HEK293 (cell line): ENCODE data around the gene PYGO2.

ENCODE experiments used
- BCL11A ChIP-seq: fragments of 450-650 bp; formaldehyde crosslinking; IDR thresholded peaks from 2 replicates; pipeline ENCODE4 v1.5.1; 2016; ENCODE audit warnings: low read depth, missing biosample characterization, missing genetic modification characterization
- GLI2 ChIP-seq: fragments of 450-650 bp; formaldehyde crosslinking; IDR thresholded peaks from 2 replicates; pipeline ENCODE4; 2017; ENCODE audit warnings: missing biosample characterization, missing genetic modification characterization, low read depth, borderline replicate concordance
- GLIS2 ChIP-seq: fragments of 450-650 bp; formaldehyde crosslinking; IDR thresholded peaks from 2 replicates; pipeline ENCODE4 v1.5.1; 2016; ENCODE audit warnings: missing biosample characterization, missing genetic modification characterization
- KLF8 ChIP-seq: fragments of 450-650 bp; formaldehyde crosslinking; IDR thresholded peaks from 2 replicates; pipeline ENCODE4 v1.5.1; 2016; ENCODE audit warnings: missing biosample characterization, missing genetic modification characterization
- OVOL3 ChIP-seq: fragments of 450-650 bp; formaldehyde crosslinking; IDR thresholded peaks from 2 replicates; pipeline ENCODE4 v1.5.1; 2016; ENCODE audit warnings: missing biosample characterization, missing genetic modification characterization
- PRDM1 ChIP-seq: fragments of 450-650 bp; formaldehyde crosslinking; IDR thresholded peaks from 2 replicates; pipeline ENCODE4; 2016; ENCODE audit warnings: missing biosample characterization, missing genetic modification characterization
- RBAK ChIP-seq: fragments of 450-650 bp; formaldehyde crosslinking; IDR thresholded peaks from 2 replicates; pipeline ENCODE4 v1.5.1; 2016; ENCODE audit warnings: missing biosample characterization, missing genetic modification characterization
- SALL2 ChIP-seq: fragments of 450-650 bp; formaldehyde crosslinking; IDR thresholded peaks from 2 replicates; pipeline ENCODE4 v1.5.0; 2017; ENCODE audit warnings: missing biosample characterization, mild to moderate bottlenecking, missing genetic modification characterization, borderline replicate concordance
- SCRT1 ChIP-seq: fragments of 450-650 bp; formaldehyde crosslinking; IDR thresholded peaks from 2 replicates; pipeline ENCODE4 v1.5.1; 2016; ENCODE audit warnings: missing biosample characterization, missing genetic modification characterization, borderline replicate concordance
- SP2 ChIP-seq: fragments of 450-650 bp; formaldehyde crosslinking; IDR thresholded peaks from 2 replicates; pipeline ENCODE4 v1.5.1; 2016; ENCODE audit warnings: missing biosample characterization, missing genetic modification characterization
- TCF7L2 ChIP-seq: IDR thresholded peaks from 2 replicates; pipeline ENCODE4 v1.6.1; 2011; ENCODE audit warnings: low read depth, mild to moderate bottlenecking, inconsistent platforms, low read length, moderate library complexity, borderline replicate concordance
- ZBTB20 ChIP-seq: fragments of 450-650 bp; formaldehyde crosslinking; IDR thresholded peaks from 2 replicates; pipeline ENCODE4 v1.5.1; 2016; ENCODE audit warnings: missing biosample characterization, missing genetic modification characterization
- ZFP41 ChIP-seq: fragments of 450-650 bp; formaldehyde crosslinking; IDR thresholded peaks from 2 replicates; pipeline ENCODE4 v1.5.1; 2016; ENCODE audit warnings: missing biosample characterization, missing genetic modification characterization, borderline replicate concordance
- ZNF169 ChIP-seq: fragments of 450-650 bp; formaldehyde crosslinking; IDR thresholded peaks from 2 replicates; pipeline ENCODE4 v1.5.1; 2016; ENCODE audit warnings: missing biosample characterization, missing genetic modification characterization
- ZNF24 ChIP-seq: fragments of 450-650 bp; formaldehyde crosslinking; IDR thresholded peaks from 2 replicates; pipeline ENCODE4 v1.5.1; 2016; ENCODE audit warnings: missing biosample characterization, missing genetic modification characterization
- ZNF248 ChIP-seq: fragments of 450-650 bp; formaldehyde crosslinking; IDR thresholded peaks from 2 replicates; pipeline ENCODE4 v1.5.1; 2017; ENCODE audit warnings: missing biosample characterization, missing genetic modification characterization
- ZNF311 ChIP-seq: fragments of 450-650 bp; formaldehyde crosslinking; IDR thresholded peaks from 2 replicates; pipeline ENCODE4 v1.5.1; 2017; ENCODE audit warnings: missing biosample characterization, missing genetic modification characterization, borderline replicate concordance
- ZNF341 ChIP-seq: fragments of 450-650 bp; formaldehyde crosslinking; IDR thresholded peaks from 2 replicates; pipeline ENCODE4; 2016; ENCODE audit warnings: low read depth, missing biosample characterization, missing genetic modification characterization
- ZNF350 ChIP-seq: fragments of 450-650 bp; formaldehyde crosslinking; IDR thresholded peaks from 2 replicates; pipeline ENCODE4 v1.5.0; 2017; ENCODE audit warnings: missing biosample characterization, mild to moderate bottlenecking, missing genetic modification characterization
- ZNF433 ChIP-seq: fragments of 450-650 bp; formaldehyde crosslinking; IDR thresholded peaks from 2 replicates; pipeline ENCODE4 v1.5.1; 2016; ENCODE audit warnings: missing biosample characterization, missing genetic modification characterization, low read depth
- ZNF561 ChIP-seq: fragments of 450-650 bp; IDR thresholded peaks from 2 replicates; pipeline ENCODE4 v1.5.1; 2018; ENCODE audit warnings: missing biosample characterization, missing genetic modification characterization, borderline replicate concordance
- ZNF610 ChIP-seq: fragments of 450-650 bp; formaldehyde crosslinking; IDR thresholded peaks from 2 replicates; pipeline ENCODE4 v1.5.1; 2016; ENCODE audit warnings: missing biosample characterization, missing genetic modification characterization, borderline replicate concordance
- ZNF624 ChIP-seq: fragments of 450-650 bp; formaldehyde crosslinking; IDR thresholded peaks from 2 replicates; pipeline ENCODE4 v1.5.1; 2017; ENCODE audit warnings: missing biosample characterization, missing genetic modification characterization
- ZNF792 ChIP-seq: fragments of 450-650 bp; formaldehyde crosslinking; IDR thresholded peaks from 2 replicates; pipeline ENCODE4 v1.5.1; 2016; ENCODE audit warnings: missing biosample characterization, missing genetic modification characterization
- TF ChIP-seq, protein P1 (sequence below): fragments of 450-650 bp; formaldehyde crosslinking; IDR thresholded peaks from 2 replicates; pipeline ENCODE4 v1.5.1; 2016; ENCODE audit warnings: missing biosample characterization, missing genetic modification characterization
- TF ChIP-seq, protein P2 (sequence below): IDR thresholded peaks from 2 replicates; pipeline ENCODE4 v1.6.1; 2011; ENCODE audit warnings: mild to moderate bottlenecking, low read depth, low read length, borderline replicate concordance
- TF ChIP-seq, protein P3 (sequence below): fragments of 450-650 bp; formaldehyde crosslinking; IDR thresholded peaks from 2 replicates; pipeline ENCODE4 v1.5.1; 2017; ENCODE audit warnings: missing biosample characterization, mild to moderate bottlenecking, missing genetic modification characterization, moderate library complexity
- TF ChIP-seq, protein P4 (sequence below): fragments of 450-650 bp; formaldehyde crosslinking; IDR thresholded peaks from 2 replicates; pipeline ENCODE4 v1.5.1; 2016; ENCODE audit warnings: missing biosample characterization, missing genetic modification characterization
- TF ChIP-seq, protein P5 (sequence below): fragments of 450-650 bp; formaldehyde crosslinking; IDR thresholded peaks from 2 replicates; pipeline ENCODE4 v1.5.1; 2016; ENCODE audit warnings: missing biosample characterization, missing genetic modification characterization, borderline replicate concordance
- TF ChIP-seq, protein P6 (sequence below): sonication (generic); formaldehyde crosslinking; IDR thresholded peaks from 2 replicates; pipeline ENCODE4 v1.8.1; 2022; ENCODE audit warnings: mild to moderate bottlenecking, moderate library complexity, missing genetic modification reagents

PYGO2 gene

DNA sequence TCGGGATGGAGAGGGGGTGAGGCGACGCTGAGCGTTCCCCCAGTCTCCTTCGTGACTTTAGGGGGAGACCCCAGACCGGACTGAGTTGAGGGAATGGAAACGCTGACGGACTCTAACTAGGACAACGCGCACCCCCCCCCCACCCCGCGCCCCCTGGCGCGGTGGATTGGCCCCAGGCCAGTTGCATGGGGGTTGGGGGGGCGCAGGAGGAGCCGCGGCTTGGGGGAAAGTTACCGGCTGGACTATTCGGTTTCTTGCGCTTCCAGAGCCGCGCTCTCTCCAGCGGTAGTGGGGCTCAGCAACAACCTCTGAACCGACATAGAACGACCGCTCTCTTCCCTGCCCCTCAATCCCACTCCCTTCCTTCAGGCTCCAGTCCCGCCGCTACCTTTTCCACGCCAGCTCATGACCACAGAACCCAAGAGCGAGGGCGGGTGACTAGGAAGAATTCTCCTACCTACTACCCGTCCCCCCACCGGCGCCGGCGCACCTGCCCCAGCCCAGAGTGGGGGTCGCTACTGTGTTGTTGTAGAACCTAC is 41.7 kb upstream of the PYGO2 start (continued):
- TF ChIP-seq, protein P1, sequence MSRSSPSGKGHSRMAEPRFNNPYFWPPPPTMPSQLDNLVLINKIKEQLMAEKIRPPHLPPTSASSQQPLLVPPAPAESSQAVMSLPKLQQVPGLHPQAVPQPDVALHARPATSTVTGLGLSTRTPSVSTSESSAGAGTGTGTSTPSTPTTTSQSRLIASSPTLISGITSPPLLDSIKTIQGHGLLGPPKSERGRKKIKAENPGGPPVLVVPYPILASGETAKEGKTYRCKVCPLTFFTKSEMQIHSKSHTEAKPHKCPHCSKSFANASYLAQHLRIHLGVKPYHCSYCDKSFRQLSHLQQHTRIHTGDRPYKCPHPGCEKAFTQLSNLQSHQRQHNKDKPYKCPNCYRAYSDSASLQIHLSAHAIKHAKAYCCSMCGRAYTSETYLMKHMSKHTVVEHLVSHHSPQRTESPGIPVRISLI (tag by site-specific recombination), result no peak
- TF ChIP-seq, protein P2, sequence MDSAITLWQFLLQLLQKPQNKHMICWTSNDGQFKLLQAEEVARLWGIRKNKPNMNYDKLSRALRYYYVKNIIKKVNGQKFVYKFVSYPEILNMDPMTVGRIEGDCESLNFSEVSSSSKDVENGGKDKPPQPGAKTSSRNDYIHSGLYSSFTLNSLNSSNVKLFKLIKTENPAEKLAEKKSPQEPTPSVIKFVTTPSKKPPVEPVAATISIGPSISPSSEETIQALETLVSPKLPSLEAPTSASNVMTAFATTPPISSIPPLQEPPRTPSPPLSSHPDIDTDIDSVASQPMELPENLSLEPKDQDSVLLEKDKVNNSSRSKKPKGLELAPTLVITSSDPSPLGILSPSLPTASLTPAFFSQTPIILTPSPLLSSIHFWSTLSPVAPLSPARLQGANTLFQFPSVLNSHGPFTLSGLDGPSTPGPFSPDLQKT, result no peak
- TF ChIP-seq SCRT1 (tag by site-specific recombination) (no peak), ZNF350 (no peak), RBAK (tag by site-specific recombination) (no peak), GLIS2 (tag by site-specific recombination) (0 out of 2 replicates have a peak, but pooled peaks have one; percentile 10), ZBTB20 (no peak), TCF7L2 (no peak), ZNF341 (tag by site-specific recombination) (peak; percentile 41; the same call in 1 of the 2 replicates), PRDM1 (tag by site-specific recombination) (no peak), ZNF624 (no peak), ZNF169 (tag by site-specific recombination) (no peak), BCL11A (tag by site-specific recombination) (0 out of 2 replicates have a peak, but pooled peaks have one; percentile 53), ZNF248 (tag by site-specific recombination) (no peak), ZNF561 (no peak), ZNF792 (tag by site-specific recombination) (no peak), SALL2 (tag by site-specific recombination) (no peak), ZNF311 (tag by site-specific recombination) (no peak), GLI2 (tag by site-specific recombination) (no peak), SP2 (tag by site-specific recombination) (no peak), OVOL3 (tag by site-specific recombination) (no peak), ZNF610 (no peak), ZNF433 (tag by site-specific recombination) (no peak), KLF8 (no peak), ZNF24 (tag by site-specific recombination) (0 out of 2 replicates have a peak, but pooled peaks have one; percentile 9), ZFP41 (tag by site-specific recombination) (no peak)
- TF ChIP-seq, protein P3, sequence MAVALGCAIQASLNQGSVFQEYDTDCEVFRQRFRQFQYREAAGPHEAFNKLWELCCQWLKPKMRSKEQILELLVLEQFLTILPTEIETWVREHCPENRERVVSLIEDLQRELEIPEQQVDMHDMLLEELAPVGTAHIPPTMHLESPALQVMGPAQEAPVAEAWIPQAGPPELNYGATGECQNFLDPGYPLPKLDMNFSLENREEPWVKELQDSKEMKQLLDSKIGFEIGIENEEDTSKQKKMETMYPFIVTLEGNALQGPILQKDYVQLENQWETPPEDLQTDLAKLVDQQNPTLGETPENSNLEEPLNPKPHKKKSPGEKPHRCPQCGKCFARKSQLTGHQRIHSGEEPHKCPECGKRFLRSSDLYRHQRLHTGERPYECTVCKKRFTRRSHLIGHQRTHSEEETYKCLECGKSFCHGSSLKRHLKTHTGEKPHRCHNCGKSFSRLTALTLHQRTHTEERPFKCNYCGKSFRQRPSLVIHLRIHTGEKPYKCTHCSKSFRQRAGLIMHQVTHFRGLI, result no peak
- TF ChIP-seq, protein P4, sequence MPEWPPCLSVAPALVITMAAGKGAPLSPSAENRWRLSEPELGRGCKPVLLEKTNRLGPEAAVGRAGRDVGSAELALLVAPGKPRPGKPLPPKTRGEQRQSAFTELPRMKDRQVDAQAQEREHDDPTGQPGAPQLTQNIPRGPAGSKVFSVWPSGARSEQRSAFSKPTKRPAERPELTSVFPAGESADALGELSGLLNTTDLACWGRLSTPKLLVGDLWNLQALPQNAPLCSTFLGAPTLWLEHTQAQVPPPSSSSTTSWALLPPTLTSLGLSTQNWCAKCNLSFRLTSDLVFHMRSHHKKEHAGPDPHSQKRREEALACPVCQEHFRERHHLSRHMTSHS, result no peak
- TF ChIP-seq, protein P5, sequence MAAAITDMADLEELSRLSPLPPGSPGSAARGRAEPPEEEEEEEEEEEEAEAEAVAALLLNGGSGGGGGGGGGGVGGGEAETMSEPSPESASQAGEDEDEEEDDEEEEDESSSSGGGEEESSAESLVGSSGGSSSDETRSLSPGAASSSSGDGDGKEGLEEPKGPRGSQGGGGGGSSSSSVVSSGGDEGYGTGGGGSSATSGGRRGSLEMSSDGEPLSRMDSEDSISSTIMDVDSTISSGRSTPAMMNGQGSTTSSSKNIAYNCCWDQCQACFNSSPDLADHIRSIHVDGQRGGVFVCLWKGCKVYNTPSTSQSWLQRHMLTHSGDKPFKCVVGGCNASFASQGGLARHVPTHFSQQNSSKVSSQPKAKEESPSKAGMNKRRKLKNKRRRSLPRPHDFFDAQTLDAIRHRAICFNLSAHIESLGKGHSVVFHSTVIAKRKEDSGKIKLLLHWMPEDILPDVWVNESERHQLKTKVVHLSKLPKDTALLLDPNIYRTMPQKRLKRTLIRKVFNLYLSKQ (tag by site-specific recombination), result no peak
- TF ChIP-seq, protein P6, sequence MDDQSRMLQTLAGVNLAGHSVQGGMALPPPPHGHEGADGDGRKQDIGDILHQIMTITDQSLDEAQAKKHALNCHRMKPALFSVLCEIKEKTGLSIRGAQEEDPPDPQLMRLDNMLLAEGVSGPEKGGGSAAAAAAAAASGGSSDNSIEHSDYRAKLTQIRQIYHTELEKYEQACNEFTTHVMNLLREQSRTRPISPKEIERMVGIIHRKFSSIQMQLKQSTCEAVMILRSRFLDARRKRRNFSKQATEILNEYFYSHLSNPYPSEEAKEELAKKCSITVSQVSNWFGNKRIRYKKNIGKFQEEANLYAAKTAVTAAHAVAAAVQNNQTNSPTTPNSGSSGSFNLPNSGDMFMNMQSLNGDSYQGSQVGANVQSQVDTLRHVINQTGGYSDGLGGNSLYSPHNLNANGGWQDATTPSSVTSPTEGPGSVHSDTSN (CRISPR knock-in tag), result no peak
